GM20431 (cell line): ENCODE data around the gene RGS7.

Experiments used
- in situ Hi-C: fragments of 300-500 bp; cut with MseI, MboI; formaldehyde crosslinking; loops from one replicate; pipeline ENCODE4 v1.15.0; 2020; ENCODE audit warnings: low sequenced_read_pairs; ENCODE audit not compliant: unreplicated experiment

The RGS7 gene

GRCh38 chr1:241356519-241357365, at the start of gene RGS7:
TSS of gene RGS7 (minus strand) at chr1:241357205.
- in situ Hi-C loops = no loop called here

GRCh38 chr1:241406421-241406820, 49.4 kb upstream of the RGS7 start:
- in situ Hi-C loops = no loop called here

GRCh38 chr1:241401156-241401555, 44.2 kb upstream of the RGS7 start:
- in situ Hi-C loops = no loop called here

- in situ Hi-C loops = no loop called here
Measured at GRCh38 chr1:241396747-241397681, 40.0 kb upstream of the RGS7 start.

- in situ Hi-C loops = no loop called here
Measured at GRCh38 chr1:241391926-241392710, 35.1 kb upstream of the RGS7 start.

GRCh38 chr1:241390526-241390925, 33.5 kb upstream of the RGS7 start:
- in situ Hi-C loops = no loop called here

- in situ Hi-C loops = no loop called here
Measured at GRCh38 chr1:241389400-241389799, 32.4 kb upstream of the RGS7 start.

GRCh38 chr1:241387216-241387615, 30.2 kb upstream of the RGS7 start:
- in situ Hi-C loops = no loop called here

GRCh38 chr1:241376701-241377100, 19.7 kb upstream of the RGS7 start:
- in situ Hi-C loops = no loop called here

GRCh38 chr1:241375886-241376285, 18.9 kb upstream of the RGS7 start:
- in situ Hi-C loops = no loop called here

GRCh38 chr1:241366196-241366595, 9.2 kb upstream of the RGS7 start:
- in situ Hi-C loops = no loop called here

- in situ Hi-C loops = no loop called here
Measured at GRCh38 chr1:241362350-241362749, 5.3 kb upstream of the RGS7 start.

- in situ Hi-C loops = no loop called here
Measured at GRCh38 chr1:241357366-241358340, 648 bp upstream of the RGS7 start.

GRCh38 chr1:241356187-241356518, 852 bp downstream of the RGS7 start:
- in situ Hi-C loops = no loop called here

GRCh38 chr1:241355311-241356010, 1.5 kb downstream of the RGS7 start:
- in situ Hi-C loops = no loop called here

GRCh38 chr1:241352401-241352800, 4.6 kb downstream of the RGS7 start:
- in situ Hi-C loops = no loop called here

- in situ Hi-C loops = no loop called here
Measured at GRCh38 chr1:241351841-241352240, 5.2 kb downstream of the RGS7 start.

- in situ Hi-C loops = no loop called here
Measured at GRCh38 chr1:241343956-241344355, 13.0 kb downstream of the RGS7 start.

- in situ Hi-C loops = no loop called here
Measured at GRCh38 chr1:241336335-241336734, 20.7 kb downstream of the RGS7 start.
